ENCODE measurements around the gene POU2AF1. TPM values are rescaled to one million over a fixed set of nuclear protein-coding genes. Genes with fewer than 3 reads are reported as not detected.

POU2AF1 gene
- total and polyA plus RNA-seq, 2 of the 13 experiments (the other 11 are each of a cell fraction or from before 2014, with no cell fraction given): 1.9 to 3.6 TPM

DNA sequence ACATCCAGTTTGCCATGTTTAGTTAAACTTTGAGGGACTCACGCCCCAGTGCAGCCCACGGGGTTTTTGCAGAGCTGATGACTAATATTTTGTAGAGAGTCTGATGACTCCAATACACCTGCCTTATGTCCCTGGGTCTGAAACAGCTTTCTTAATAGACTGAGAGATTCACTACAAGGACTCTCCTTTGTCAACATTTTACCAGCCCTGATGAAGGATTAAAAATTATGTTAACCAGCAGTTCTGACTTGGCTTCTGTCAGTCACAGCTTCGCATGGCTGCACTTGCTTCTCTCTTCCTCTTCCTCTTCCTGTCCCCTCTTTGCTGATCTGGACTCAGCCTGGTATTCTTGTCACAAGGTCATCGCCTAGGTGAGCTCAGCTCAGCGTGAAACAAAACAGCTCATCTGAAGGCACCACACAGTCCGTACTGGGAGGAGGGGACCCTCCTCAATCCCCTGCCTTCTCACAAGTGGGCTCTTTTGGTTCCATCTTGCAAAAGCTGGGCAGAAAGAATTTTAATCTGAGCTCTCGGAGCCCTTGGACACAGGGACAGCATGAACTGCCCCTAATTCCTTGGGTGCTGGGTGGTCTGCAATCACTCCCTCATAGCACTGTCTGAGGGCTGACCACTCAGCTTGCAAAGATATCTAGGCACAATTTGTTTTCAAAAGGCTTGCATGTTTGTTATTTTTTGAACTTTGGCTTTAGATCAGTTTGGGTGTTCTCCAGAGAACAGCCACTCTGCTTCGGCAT is 38.1 kb upstream of the POU2AF1 start (continued):
- TF ChIP-seq CAMTA2 (CRISPR knock-in tag; IDR thresholded peaks at IDR 0.05; ENCODE audit: borderline replicate concordance) (no peak), RFX3 (CRISPR knock-in tag; IDR thresholded peaks at IDR 0.05) (peak; percentile 31; the same call in 1 of the 2 replicates), PHF20 (CRISPR knock-in tag; IDR thresholded peaks at IDR 0.05) (no peak), SP4 (CRISPR knock-in tag; IDR thresholded peaks at IDR 0.05) (no peak), ZNF589 (CRISPR knock-in tag; conservative IDR thresholded peaks at IDR 0.05) (no peak), GATA4 (IDR thresholded peaks at IDR 0.05; ENCODE audit: borderline replicate concordance, low read depth) (no peak), GABPB1 (CRISPR knock-in tag; IDR thresholded peaks at IDR 0.05) (peak; percentile 54; the same call in 1 of the 2 replicates), ZNF296 (CRISPR knock-in tag; conservative IDR thresholded peaks at IDR 0.05) (no peak), PCBP2 (optimal IDR thresholded peaks at IDR 0.05; ENCODE audit: low read depth, low read length, poor library complexity, severe bottlenecking) (no peak), MAFG (CRISPR knock-in tag; IDR thresholded peaks at IDR 0.05) (no peak), ATF5 (CRISPR knock-in tag; IDR thresholded peaks at IDR 0.05; ENCODE audit: low read depth) (no peak), HMG20B (CRISPR knock-in tag; conservative IDR thresholded peaks at IDR 0.05) (no peak), ZNF83 (CRISPR knock-in tag; IDR thresholded peaks at IDR 0.05; ENCODE audit: borderline replicate concordance) (no peak), TCF7 (IDR thresholded peaks at IDR 0.05; ENCODE audit: low read depth) (no peak), ZNF850 (CRISPR knock-in tag; conservative IDR thresholded peaks at IDR 0.05) (no peak), ZNF792 (CRISPR knock-in tag; IDR thresholded peaks at IDR 0.05) (no peak), MAF1 (CRISPR knock-in tag; IDR thresholded peaks at IDR 0.05; ENCODE audit: borderline replicate concordance) (no peak), ZBTB25 (CRISPR knock-in tag; IDR thresholded peaks at IDR 0.05) (no peak), SSRP1 (CRISPR knock-in tag; IDR thresholded peaks at IDR 0.05) (no peak), IRX3 (CRISPR knock-in tag; IDR thresholded peaks at IDR 0.05; ENCODE audit: borderline replicate concordance, low read depth) (no peak), RXRB (CRISPR knock-in tag; IDR thresholded peaks at IDR 0.05; ENCODE audit: borderline replicate concordance) (peak; percentile 48; the same call in 1 of the 2 replicates), YEATS2 (CRISPR knock-in tag; IDR thresholded peaks at IDR 0.05; ENCODE audit: borderline replicate concordance) (no peak), HOXA5 (CRISPR knock-in tag; IDR thresholded peaks at IDR 0.05) (no peak; the same call in 1 of the 2 replicates), MEIS1 (CRISPR knock-in tag; IDR thresholded peaks at IDR 0.05; ENCODE audit: borderline replicate concordance) (no peak)
- TF ChIP-seq, protein P1, sequence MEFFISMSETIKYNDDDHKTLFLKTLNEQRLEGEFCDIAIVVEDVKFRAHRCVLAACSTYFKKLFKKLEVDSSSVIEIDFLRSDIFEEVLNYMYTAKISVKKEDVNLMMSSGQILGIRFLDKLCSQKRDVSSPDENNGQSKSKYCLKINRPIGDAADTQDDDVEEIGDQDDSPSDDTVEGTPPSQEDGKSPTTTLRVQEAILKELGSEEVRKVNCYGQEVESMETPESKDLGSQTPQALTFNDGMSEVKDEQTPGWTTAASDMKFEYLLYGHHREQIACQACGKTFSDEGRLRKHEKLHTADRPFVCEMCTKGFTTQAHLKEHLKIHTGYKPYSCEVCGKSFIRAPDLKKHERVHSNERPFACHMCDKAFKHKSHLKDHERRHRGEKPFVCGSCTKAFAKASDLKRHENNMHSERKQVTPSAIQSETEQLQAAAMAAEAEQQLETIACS (CRISPR knock-in tag; IDR thresholded peaks at IDR 0.05): no peak
- TF ChIP-seq, protein P2, sequence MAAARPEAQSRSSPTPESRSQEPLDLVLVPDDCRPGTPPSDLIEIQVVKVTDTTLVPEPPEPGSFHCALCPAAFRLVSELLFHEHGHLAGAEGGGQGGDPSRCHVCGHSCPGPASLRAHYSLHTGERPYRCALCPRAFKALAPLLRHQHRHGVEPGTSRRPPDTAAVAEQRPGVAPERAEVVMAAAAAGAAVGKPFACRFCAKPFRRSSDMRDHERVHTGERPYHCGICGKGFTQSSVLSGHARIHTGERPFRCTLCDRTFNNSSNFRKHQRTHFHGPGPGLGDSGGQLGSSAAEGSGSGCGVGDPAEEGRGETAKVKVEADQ (CRISPR knock-in tag; IDR thresholded peaks at IDR 0.05; ENCODE audit: borderline replicate concordance): no peak
- TF ChIP-seq, protein P3, sequence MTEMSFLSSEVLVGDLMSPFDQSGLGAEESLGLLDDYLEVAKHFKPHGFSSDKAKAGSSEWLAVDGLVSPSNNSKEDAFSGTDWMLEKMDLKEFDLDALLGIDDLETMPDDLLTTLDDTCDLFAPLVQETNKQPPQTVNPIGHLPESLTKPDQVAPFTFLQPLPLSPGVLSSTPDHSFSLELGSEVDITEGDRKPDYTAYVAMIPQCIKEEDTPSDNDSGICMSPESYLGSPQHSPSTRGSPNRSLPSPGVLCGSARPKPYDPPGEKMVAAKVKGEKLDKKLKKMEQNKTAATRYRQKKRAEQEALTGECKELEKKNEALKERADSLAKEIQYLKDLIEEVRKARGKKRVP (CRISPR knock-in tag; IDR thresholded peaks at IDR 0.05): no peak
